ENCODE results near the gene GLI3.

The GLI3 gene

DNA sequence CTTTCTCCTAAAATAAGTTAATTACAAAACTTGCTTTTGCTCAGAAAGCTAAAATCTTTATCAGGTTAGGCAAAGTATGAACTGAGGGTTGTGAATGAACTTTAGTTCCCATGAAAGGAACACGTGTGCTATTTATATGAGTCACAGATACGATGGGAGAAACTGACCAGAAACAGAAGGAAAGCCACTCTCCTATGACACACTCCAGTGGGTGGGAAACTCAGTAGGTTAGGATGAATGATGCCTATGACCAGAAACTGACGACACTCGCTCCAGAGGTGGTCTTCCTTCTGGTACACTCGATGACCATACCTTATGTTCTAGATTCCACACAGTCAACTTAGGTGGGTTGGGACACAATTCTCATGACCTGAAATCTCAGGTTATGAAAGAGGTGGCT lies 318.4 kb downstream of the GLI3 start:
- Mint-ChIP-seq H3K4me1 (no peaks in the 10 kb centered on the region), H3K27me3 (peaks cover 10% of the 10 kb centered on the region), H3K36me3 (no peaks in the 10 kb centered on the region), H3K27ac (no peak overlapping the region), H3K4me3 (no peak overlapping the region), H3K9me3 (no peaks in the 10 kb centered on the region)

DNA sequence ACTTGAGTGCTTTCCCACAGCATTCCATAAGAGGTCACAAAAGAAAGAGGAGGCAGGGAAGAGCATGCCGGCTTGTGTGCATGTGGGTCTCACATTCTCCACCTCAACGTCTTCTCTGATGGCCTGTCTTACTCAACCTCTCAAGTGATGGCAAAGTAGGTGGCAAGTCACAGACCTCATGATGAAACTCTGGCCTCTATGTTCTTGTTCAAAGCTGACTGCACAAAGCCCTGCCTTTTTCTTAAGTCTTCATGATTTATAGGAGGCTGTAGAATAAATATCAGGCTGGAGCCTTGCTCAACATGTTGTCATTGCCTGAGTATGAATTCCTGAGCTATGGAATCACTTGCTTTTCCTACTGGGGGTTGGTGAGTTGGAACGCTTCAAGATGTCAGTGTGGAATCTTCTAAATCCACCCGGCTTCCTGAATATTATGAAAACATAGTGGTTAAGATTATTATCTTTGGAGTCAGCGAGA lies 320.5 kb downstream of the GLI3 start:
- no peak overlapping the region for H3K4me3 Mint-ChIP-seq
- no peaks in the 10 kb centered on the region for H3K36me3 Mint-ChIP-seq
- H3K27me3 Mint-ChIP-seq: peaks cover 10% of the 10 kb centered on the region
- H3K4me1 Mint-ChIP-seq: no peaks in the 10 kb centered on the region
- no peaks in the 10 kb centered on the region for H3K9me3 Mint-ChIP-seq
- H3K27ac Mint-ChIP-seq: no peak overlapping the region

DNA sequence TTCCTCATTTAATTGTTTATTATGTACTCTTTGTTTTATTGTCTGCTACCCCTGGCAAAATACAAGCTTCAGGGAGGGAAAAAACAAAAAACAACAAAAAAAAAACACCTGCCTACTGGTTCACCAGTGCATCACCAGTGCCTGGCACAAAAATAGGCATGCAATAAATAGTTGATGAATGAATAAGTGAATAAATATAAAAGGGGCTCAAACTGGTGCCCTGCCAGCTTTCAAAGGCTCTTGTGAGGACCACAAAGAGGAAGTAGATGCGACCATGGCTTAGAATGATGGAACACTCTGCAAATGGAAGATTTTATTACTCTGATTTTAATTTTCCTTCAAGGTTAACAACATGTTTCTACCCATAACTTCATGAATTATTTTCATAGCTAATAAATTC lies 321.1 kb downstream of the GLI3 start:
- no peaks in the 10 kb centered on the region for H3K36me3 Mint-ChIP-seq
- no peaks in the 10 kb centered on the region for H3K4me1 Mint-ChIP-seq
- H3K27me3 Mint-ChIP-seq: peaks cover 12% of the 10 kb centered on the region
- no peak overlapping the region for H3K27ac Mint-ChIP-seq
- H3K4me3 Mint-ChIP-seq: no peak overlapping the region
- H3K9me3 Mint-ChIP-seq: no peaks in the 10 kb centered on the region

DNA sequence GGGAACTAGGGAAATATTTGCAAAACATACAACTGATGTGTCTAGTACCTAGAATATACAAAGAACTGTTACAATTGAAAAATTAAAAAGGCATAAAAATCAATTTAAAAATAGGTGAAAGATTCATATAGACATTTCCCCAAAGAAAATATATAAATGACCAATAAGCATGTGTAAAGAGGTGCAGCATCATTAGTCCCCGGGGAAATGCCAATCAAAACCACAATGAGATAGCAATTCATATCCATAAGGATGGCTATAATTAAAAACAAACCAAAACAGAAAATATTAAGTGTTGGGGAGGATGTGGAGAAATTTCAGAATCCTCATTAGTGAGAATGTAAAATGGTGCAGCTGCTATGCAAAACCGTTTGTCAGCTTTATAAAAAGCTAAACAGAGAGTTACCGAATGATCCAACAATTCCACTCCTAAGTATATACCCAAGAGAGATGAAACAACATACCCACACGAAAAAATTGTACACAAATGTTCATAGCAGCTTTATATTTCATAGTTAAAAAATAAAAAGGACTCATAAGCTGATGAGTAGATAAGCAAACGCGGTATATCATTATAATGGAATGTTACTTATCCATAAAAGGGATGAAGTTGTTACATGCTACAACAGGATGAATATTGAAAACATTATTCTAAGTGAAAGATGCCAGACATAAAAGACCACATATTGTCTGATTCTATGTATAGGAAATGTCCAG lies 324.0 kb downstream of the GLI3 start:
- Mint-ChIP-seq H3K4me3 (no peak overlapping the region), H3K9me3 (no peaks in the 10 kb centered on the region), H3K36me3 (no peaks in the 10 kb centered on the region), H3K27me3 (peaks cover 4% of the 10 kb centered on the region), H3K4me1 (no peaks in the 10 kb centered on the region), H3K27ac (no peak overlapping the region)

DNA sequence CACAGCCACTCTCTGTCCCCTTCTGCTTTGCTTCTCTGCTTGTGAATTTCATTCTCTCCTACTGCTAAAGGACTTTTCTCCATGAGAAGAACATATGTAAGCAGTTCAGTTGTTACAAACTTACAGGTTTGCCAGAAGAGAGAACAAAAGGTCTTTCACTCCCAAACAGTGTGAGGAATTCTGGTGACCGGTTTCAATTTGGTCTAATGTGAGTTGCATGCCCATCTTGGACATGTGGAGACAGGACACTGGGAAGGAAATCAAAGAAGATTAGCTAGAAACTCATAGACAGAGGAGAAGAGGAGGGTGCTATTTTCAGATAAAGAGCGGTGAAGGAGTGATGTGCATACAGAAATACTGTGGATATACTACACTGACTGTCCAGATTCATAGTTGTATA lies 324.6 kb downstream of the GLI3 start:
- Mint-ChIP-seq H3K9me3 (peaks cover 4% of the 10 kb centered on the region), H3K36me3 (no peaks in the 10 kb centered on the region), H3K27ac (no peak overlapping the region), H3K4me1 (no peaks in the 10 kb centered on the region), H3K27me3 (peaks cover 4% of the 10 kb centered on the region), H3K4me3 (no peak overlapping the region)

DNA sequence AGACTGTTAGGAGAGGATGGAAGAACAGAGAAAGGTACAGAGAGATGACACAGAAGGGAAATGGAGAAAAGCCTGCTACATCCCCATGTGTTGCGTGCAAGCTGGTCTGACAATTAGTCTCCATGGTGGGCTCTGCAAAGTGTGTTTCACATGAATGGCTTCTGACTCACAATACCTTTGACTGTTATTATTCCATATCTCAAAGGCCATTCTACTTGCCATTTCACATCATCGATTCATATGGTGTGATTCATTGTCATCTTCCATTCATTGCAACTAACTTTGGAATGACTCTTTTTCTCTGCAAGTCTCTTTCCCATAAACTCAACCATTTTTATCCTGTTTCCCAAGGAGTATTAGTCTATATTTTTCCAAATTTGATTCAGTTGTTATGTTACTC lies 325.2 kb downstream of the GLI3 start:
- no peak overlapping the region for H3K27ac Mint-ChIP-seq
- no peak overlapping the region for H3K4me3 Mint-ChIP-seq
- no peaks in the 10 kb centered on the region for H3K4me1 Mint-ChIP-seq
- peaks cover 4% of the 10 kb centered on the region for H3K27me3 Mint-ChIP-seq
- no peaks in the 10 kb centered on the region for H3K36me3 Mint-ChIP-seq
- H3K9me3 Mint-ChIP-seq: peaks cover 4% of the 10 kb centered on the region

All from activated naive CD4-positive, alpha-beta T cell treated with anti-CD3 and anti-CD28 coated beads, Interleukin-2, amount 50 U/mL, for 24 hours (primary cell).